Stimulated activated CD8-positive, alpha-beta memory T cell treated with anti-CD3 and anti-CD28 coated beads, Interleukin-15, amount 100 ng/mL, for 48 hours (primary cell): ENCODE data around the gene RFC5.
A peak's percentile ranks its signal among the peaks of the same experiment; 100 is the strongest.
"Not testable (repeated sequence)": the region's sequence is repeated elsewhere in the genome, so short reads cannot be mapped to it uniquely, and the experiment has no call there.

Experiments
- DNase-seq, 2 donors: peaks; one replicate each; pipeline ENCODE4 v3.0.0-alpha.2; 2020; ENCODE audit warnings: low read depth in 2 of 2

Gene RFC5

DNA sequence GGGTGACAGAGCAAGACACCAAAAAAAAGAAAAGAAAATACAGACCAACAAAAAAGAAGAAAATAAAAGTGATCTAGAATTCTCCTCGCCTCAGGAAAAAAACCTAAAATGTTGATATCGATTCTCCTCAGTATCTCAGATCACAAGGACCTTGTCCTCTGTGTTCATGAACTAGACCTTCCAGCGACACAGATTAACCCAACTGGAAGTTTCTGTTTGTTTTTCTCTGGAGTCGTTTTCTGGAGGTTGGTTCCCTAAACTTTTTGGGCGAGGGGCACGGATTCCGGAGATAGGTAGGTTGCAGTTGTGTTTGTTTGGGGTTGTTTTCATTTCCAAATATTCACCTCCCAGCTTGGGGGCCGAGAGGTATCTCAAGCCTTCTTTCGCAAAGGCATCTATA is 559 bp upstream of the RFC5 start:
- no peak for DNase-seq

DNA sequence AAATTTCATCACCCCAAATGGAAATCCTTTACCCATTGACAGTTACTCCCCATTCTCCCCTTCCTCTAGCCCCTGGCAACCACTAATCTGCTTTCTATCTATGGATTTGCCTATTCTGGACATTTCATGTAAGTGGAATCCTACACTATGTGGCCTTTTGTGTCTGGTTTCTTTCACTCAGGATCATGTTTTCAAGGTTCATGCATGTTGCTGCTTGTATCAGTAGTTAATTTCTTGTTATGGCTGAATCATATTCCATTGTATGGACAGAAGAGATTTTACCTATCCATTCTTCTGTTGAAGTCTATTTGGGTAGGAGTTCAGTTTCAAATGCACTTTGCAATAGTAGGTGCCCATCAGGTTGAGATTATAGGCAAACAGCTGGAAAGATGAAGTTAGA is 1.4 kb downstream of the RFC5 start:
- no peak for DNase-seq

DNA sequence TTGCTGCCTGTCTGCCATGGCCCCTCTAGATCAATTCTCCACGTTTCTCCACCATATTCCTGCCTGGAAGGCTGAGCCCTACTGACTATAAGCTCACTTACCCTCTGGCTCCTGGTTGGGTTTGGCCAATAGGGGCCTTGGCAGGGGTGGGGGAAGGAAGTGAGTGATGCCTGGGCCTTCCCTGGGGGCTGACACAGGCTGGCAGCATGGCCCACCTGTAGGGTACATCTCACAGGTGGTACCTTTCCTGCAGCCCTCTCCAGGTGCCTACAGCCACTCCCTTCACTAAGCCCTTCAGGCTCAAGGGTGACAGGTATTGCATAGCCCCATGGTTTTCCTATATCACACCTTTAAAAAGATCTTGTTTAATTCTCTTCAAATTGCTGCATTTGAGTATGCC is 3.5 kb downstream of the RFC5 start:
- no peak for DNase-seq

DNA sequence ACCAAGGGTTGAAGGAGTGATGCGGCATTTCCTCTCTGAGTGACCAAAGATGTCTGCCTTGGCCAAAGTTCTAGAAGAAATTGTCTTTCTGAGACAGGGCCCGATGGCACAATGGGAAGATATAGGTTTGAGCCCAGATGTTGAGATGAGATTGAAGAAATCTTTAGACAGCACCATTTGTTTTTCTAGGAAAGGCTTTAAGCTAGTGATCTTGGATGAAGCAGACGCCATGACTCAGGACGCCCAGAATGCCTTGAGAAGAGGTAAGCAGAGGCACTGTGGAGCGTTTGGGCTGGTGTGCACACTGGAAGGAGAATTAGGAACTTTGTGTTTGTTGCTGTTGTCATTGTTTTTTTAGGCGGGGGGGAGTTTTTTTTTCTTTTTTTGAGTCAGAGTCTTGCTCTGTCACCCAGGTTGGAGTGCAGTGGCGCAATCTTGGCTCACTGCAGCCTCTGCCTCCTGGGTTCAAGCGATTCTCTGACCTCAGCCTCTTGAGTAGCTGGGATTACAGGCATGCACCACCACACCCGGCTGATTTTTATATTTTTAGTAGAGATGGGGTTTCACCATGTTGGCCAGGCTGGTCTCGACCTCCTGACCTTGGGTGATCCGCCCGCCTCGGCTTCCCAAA is 5.7 kb downstream of the RFC5 start:
- not testable (repeated sequence) for DNase-seq

DNA sequence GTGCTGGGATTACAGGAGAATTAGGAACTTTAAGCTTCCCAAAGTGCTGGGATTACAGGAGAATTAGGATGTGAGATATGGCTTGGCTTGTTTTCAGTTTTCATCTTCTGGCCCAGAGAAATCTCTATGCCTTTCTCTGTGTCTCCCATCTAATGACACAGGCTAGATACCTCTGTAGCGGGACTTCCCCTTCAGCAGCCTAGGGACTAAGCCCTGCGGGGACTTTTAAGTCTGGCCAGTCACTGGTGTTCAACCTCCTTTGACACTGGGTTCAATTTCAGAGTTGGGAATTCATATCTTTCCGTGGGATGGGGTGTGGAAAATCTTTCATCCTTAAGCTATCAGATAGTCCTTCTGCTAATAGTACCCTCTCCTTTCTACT is 6.2 kb downstream of the RFC5 start:
- DNase-seq: no peak

DNA sequence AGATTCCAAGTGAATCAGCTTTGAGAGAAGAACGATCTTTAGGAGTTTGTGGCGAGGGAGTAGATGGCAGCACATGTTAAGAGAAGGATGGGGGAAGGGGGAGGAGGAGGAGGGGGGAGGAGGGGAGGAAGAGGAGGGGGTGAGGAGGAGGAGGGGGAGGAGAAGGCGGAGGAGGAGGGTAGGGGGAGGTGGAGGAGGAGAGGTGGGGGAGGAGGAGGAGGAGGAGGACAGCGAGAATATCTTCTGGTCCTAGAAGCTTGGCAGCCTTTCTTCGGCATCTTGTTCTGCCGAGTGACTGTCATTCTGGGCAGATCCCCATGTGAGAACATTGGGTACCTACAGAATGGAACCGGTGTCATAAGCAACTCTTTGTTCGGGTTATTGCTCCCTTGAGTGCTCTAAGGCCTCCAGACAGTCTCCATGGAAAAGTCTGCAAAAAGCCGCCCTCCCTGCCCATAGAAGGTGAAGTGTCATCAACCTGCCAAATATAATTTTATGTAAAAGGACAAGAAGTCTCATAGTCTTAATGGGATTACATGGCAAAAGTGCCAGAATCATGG is 6.9 kb downstream of the RFC5 start:
- DNase-seq: no peak

DNA sequence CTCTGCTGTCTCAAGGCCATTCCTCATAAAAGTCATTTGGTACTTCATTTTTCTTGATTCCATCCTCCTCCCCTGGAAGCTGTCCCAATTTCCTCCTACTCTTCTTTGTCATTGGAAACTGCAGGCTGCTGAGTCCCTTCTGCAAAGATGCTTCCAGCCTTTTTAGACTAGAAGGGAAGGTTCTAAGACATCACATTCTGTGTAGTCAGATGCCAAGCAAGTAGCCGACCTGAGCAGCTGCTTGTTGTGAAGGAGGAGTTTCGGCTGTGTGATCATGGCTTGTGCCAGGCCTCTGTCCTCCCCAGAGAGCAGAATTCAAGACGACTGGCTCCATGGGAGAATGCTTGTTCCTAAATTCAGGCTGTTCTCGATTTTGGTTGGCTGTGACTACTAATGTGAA is 8.7 kb downstream of the RFC5 start:
- DNase-seq: no peak

DNA sequence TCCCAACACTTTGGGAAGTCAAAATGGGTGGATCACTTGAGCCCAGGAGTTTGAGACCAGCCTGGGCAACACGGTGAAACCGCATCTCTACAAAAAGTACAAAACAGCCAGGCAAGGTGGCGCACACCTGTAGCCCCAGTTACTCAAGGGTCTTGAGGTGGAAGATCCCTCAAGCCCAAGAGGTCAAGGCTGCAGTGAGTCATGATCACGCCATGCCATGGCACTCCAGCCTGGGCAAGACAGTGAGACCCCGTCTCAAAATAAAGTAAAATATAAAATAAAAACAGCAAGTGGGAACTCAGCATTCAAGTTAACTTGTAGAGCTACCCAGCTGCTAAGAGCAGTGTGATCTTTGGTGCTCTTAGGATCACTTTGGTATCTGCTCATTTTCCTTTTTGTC is 12.7 kb downstream of the RFC5 start:
- DNase-seq: no peak

DNA sequence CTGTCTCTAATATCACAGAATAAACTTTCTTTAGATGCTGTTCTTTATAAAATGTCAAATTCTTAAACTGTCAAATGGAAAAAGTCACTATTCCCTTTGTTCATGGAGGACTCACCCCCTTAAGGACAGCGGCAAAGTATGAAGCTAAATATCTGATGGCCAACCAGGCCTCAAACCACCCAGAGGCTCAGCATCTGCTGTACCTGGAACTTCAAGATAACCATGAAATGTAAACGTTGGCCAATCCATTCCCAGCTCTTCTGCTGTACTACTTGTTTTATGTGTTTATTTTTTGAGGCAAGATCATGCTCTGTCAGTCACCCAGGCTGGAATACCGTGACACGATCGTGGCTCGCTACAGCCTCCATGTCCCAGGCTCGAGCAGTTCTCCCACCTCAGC is 15.7 kb downstream of the RFC5 start:
- DNase-seq: no peak

DNA sequence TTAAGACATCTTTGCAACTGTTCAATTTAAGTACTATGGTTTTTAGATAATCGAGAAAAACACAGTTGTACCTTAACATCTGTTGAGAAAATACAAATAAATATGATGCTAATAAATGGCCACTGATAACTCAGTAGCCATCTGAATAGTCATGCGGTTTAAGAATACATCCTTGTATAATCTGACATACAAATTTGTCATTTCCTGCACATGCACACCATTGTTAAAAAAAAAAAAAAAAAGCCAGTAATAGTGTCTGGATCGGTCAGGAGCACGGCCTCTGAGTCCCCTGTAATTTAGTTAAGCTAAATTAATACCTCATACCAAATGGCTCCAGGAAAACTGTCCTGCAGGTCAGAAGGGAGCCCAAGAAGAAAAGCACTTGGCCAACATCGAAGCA is 16.8 kb downstream of the RFC5 start:
- DNase-seq: no peak

DNA sequence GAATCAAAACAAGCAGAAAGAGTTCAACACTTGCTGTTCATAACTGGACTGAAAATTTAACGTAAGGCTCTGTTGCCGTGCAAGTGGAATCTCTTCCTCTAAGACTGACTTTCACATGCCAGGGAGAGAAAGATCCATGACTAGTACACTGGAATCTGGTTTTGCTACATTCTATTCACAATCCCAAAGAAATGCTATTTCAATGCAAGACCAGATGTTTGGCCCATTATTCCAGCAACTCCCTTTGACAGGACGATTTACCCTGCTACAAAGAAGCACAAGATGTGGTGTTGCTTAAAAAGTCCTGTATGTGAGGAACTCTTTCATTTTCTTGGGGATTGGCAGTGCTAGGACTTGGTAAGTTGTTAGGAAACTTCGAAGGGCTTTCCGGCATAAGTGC is 17.4 kb downstream of the RFC5 start:
- no peak for DNase-seq

DNA sequence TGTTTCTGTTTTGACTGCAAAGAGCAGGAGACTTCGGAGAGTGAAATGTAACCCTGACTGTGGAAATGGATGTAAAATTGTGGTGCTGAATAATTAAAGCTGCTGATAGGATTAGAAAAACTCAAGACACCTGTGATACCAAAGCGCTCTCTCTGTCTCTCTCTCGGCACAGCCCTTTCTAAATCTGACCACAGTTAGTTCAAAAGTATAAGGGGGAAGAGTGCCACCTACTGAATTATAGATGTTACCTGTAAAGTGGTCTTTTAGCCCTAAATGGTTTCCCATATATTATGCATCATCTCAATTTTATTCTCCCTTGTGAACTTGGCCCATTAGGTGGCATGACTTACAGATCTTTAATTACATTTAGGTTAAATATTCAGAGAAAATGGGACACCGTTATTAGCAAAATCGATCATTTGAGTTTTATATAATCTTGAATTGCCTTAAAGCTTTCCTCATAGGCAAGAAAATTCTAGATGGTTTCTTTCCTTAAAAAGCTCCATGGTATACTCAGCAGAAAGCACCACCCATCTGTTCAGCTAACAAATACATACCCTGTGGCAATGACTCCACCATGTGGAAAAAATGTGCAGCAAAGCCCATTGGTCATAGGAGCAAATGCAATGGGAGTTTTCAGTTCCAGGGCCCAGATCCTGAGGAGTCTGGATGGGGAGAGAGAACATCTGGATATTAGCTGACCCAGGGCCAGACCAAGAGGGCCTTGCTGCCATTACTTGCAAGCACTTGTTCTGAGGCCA is 18.1 kb downstream of the RFC5 start:
- DNase-seq: no peak

DNA sequence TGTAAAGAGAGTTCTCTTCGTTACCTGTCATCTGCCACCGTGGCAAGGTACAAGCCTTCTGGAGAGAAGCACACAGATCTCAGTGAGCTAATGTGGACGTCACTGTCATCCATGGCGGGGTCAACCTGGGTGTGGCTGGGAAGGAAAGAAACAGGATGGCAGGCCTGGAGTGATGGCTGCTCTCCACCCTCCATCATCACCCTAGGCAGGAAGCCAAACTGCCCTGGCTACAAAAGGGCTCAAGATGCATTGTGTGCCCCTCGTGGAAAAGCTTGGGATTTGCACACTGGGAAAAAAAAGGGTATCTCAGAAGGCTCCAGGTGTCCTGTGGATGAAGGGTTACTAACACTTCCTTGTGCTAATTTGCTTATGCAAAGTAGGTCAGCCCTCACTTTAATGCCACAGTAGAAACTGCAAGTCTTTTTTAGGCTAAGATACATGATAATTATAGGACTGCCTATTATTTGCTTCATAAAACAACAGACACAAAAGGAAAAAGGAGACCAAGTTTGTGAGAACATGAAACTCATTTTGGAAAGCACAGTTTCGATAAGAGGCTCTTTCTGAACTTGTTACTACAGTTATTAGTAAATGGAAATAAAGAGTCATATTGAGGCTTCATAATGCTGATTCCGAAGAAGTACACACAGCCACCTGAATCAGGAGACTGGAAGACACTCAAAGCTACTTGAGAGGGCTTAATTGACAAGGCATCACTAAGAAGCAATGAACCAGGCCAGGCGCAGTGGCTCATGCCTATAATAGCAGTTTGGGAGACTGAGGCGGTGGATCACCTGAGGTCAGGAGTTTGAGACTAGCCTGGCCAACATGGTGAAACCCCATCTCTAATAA is 18.9 kb downstream of the RFC5 start:
- DNase-seq: no peak

DNA sequence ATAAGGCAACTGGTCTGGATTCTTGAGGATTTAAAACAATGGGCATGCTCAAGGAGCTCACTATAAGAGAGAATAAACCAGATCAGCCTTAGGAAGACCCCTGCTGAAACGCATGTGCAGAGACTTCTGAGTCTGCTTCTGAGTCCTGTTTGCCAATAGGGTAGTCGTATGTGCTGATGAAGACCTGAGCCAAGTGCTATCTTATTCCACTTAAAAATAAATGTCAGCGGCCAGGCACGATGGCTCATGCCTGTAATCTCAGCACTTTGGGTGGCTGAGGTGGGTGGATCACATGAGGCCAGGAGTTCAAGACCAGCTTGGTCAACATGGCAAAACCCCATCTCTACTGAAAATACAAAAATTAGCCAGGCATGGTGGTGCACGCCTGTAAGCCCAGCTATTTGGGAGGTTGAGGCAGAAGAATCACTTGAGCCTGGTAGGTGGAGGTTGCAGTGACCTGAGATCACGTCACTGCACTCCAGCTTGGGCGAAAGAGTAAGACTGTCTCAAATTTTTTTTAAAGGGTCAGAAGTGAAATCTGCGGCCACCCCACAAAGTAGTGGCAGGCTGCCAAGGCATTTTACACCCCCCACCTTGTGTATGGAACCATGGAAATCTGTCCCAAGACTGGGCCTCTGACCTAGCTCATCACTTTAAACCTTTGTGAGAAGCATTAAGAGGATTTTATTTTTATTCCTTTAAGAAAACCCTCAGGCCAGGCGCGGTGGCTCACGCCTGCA is 20.3 kb downstream of the RFC5 start:
- no peak for DNase-seq

DNA sequence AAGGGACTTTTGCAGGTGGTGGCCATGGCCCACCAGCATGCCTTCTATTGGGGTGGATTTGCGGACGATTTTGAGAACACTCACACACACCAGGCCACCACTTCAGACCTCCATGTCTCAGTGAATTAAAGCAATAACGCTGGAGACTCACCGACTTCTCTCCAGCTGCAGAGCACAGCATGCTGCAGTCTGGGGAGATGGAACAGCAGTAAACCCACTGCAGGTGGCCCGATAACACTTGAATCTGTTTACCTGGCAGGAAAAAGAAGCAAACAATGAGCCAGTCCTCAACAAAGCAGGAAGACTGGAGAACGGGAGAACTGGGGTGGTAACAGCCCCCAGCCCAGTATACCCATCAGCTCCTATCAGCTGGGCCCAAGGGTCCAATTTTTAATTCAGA is 21.6 kb downstream of the RFC5 start:
- DNase-seq: no peak

DNA sequence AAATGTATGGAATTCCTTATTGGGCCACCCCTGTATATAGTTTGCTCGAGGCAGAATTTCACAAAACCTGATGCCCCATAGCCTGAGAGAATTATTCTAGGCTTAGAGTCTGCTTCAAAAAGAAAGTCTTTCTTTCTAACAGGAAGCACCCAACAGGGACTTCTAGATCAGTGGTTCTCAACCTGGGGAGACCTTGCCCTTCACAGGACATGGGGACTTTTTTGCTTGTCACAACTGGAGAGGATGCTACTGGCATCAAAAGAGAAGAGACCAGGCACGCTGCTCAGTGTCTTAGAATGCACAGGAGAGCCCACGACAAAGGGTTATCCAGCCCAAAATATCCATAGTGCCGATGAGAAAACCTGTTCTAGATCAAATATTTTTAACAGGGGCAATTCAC is 25.6 kb downstream of the RFC5 start:
- no peak for DNase-seq

DNA sequence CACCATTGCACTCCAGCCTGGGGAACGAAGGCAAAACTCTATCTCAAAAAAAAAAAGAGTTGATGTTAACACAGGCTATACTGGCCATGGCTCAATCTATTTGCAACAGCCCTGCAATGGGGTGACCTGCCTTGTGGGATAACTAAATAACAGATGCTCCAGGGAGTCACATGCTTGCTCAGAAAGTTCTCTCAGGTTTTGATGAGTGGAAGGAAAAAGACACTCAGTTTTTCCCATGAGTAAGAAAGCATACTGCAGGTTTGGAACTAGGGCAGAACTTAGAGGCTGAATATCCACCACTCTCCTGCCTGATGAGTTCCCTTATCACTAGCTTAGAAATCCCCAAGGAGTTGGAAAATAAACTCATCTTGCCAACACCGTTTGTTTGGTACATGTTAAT is 27.6 kb downstream of the RFC5 start:
- no peak for DNase-seq

DNA sequence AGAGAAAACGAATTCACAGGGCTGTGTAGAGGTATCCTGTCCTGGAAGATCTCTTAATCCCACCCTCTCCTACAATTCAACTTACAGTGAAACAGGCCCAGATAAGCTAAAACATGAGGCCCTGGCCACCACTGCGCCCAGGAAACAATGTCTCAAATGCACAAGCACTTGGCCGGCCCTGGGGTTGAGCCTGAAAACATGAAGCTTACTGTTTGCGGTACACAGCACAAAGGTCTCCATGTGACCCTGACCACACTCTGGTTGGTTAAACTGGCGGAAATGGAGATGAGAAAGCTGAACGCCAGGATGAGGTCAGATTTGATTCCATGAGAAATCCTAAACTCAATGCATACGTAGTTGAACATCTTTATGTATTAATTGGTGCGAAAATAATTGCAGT is 28.1 kb downstream of the RFC5 start:
- DNase-seq: no peak

DNA sequence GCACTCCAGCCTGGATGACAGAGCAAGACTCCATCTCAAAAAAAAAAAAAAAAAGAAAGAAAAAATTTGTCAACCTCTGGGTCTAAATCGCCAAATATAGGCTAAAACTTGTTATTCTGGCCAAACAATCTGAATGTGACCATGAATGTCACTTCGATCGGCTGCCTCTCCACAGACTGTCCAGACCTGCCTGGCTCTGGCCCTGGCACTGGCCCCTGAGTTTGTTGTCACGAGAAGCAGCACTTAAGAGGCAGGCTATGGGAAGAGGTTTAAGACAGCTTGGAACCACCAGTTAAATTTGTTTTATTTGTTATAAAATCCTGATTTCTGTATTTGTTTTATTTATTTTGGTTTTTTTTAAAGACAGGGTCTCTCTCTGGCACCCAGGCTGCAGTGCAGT is 29.9 kb downstream of the RFC5 start:
- no peak for DNase-seq

DNA sequence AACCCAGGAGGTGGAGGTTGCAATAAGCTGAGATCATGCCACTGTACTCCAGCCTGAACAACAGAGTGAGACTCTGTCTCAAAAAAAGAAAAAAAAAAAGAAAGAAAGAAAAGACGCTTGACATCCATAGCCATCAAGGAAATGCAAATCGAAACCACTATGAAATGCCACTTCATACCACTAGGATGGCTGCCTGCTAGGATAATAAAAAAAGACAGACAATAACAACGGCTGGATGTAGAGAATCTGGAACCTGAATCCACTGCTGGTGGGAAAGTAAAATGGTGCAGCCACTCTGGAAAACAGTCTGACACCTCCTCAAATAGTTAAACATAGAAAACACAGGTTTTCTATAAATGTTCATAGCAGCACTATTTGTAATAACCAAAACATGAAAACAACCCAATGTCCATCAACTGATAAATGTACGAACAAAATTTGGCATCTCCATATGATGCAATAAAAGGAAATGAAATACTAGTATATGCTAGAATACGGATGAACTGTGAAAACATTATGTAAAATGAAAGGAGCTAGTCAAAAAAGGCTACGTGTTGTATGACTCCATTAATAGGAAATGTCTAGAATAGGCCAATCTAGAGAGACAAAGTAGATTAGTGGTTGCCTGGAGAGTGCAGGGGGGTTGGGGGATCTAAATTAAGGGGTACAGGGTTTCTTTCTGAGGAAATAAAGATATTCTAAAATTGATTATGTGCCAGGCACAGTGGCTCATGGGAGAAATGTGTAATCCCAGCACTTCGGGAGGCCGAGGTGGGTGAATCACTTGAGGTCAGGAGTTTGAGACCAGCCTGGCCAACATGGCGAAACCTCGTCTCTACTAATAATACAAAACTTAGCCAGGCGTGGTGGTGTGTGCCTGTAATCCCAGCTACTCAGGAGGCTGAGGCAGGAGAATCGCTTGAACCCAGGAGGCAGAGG is 34.7 kb downstream of the RFC5 start:
- DNase-seq: peak in 1 of 2 donors; percentile 34
